ENCODE measurements around the gene MBD6. TPM values are rescaled to one million over a fixed set of nuclear protein-coding genes. Genes with fewer than 3 reads are reported as not detected.

The MBD6 gene
- total RNA-seq, 4 donors from 2014 or later = 14.8 to 41.4 (median 16.8) TPM

DNA sequence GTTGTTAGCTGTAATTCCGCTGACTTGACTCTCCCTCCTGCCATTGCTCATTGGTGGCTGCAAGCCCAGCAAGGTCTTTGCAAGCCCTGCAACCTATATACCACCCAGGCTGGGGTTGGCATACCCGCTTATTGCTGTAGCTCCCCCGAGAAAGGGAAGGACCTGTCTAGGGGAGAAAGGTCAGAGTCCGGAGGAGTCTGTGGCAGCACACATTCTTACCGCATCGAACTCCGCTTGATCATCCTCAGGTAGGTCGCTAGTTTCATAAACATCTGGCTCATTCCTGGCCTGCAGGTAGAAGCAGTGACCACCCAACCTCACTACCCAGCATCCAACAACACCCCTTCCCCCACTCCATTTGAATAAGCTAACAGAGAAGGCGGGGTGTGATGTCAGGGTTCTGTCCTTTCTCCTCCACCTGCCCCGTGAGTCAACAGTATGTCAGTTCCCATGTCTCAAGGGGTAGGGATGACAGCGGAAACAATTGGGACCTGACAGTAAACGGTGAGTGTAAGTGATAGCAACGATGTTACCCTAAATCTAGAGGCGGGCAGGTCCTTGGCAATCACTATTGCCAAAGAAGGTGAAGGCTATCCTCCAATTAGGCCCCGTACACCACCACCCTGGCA, 23.3 kb downstream of the MBD6 start:
- TF ChIP-seq, protein P1, sequence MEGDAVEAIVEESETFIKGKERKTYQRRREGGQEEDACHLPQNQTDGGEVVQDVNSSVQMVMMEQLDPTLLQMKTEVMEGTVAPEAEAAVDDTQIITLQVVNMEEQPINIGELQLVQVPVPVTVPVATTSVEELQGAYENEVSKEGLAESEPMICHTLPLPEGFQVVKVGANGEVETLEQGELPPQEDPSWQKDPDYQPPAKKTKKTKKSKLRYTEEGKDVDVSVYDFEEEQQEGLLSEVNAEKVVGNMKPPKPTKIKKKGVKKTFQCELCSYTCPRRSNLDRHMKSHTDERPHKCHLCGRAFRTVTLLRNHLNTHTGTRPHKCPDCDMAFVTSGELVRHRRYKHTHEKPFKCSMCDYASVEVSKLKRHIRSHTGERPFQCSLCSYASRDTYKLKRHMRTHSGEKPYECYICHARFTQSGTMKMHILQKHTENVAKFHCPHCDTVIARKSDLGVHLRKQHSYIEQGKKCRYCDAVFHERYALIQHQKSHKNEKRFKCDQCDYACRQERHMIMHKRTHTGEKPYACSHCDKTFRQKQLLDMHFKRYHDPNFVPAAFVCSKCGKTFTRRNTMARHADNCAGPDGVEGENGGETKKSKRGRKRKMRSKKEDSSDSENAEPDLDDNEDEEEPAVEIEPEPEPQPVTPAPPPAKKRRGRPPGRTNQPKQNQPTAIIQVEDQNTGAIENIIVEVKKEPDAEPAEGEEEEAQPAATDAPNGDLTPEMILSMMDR (IDR thresholded peaks at IDR 0.05; ENCODE audit: low read depth) = no peak

DNA sequence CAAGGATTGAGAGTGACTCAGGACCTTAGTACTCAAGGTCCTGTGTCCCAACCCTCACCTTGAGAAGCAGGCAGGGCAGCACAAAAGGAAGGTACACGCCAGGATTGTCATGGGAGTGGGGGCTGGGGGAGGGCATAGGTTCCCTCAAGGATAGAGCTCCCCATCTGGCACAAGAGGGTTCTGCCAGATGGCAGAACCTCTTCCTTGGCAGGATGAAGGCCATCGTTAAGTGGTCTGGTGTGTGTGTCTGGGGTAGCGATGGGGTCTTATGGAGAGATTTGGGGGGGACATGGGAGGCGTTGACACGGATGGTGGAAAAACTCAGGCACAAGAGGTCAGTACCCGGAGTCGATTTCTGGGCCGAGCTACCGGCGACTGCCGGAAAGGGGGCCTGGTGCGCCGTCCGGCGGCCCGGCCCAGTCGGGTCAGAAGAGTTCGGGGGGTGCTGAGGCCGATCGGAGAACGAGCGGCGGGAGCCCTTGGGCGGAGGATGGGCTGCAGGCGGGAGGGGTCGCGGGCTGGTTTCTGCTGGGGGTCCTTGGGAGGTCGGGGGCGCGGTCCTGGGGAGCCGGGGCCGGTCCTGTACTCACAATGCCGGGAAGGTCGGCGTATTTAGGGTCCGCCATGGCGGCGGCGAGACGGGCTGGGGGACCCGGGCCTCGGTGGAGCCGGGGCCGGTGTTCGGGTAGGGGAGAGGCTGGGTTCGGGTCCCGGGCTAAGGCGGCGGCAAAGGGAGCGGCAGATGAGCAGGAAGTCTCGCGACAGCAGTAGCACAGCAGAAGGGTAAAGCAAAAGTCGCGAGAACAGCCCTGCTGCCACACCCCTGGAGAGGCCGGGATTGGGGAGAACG, 24.0 kb downstream of the MBD6 start, which contains the start of gene DCTN2:
TSS of gene DCTN2 (minus strand) at position 755 of the 850 bp plus-strand sequence. CDS start at position 626, 129 bp downstream.
- TF ChIP-seq, protein P1 (IDR thresholded peaks at IDR 0.05; ENCODE audit: low read depth) = no peak

DNA sequence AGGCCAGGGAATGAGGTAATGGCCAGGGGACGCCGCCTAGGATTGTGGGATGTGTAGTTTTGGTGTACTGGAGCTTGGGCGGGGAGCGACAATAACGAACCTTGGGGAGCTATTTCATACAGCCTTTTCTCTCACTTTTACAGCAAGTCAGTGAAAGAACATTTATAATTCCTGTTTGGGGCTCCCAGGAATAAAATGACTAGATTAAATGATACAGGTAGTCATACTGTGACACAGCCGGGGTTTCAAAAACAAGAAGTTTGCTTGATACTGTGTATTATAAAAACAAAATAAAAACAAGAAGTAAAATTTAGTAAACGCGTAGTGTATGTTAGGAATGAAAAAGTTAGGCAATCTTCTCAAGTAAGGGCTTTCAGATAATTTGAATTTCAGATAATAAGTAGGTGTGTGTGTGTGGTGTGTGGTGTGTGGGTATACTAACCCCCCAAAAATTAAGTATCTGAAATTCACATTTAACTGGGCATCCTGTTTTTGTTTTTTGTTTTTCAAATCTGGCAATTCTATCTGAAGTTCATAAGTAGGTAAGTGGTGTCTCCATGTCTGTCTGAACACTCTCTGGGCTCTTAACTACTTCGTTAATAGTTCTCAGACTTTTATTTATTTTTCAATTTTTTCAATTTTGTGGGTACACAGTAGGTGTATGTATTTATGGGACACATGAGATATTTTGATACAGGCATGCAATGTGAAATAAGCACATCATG, 24.8 kb downstream of the MBD6 start:
- TF ChIP-seq, protein P1 (IDR thresholded peaks at IDR 0.05; ENCODE audit: low read depth) = no peak

DNA sequence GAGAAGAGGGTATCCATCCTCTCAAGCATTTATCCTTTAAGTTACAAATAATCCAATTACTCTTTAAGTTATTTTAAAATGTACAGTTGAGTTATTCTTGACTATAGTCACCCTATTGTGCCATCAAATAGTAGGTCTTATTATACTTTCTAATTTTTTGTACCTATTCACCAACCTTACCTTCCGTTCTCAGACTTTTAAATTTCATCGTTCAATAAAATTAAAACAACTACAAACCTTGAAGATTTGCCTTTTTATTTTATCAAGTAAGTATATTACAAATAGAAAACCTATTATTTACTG, 25.3 kb downstream of the MBD6 start:
- TF ChIP-seq, protein P1 (IDR thresholded peaks at IDR 0.05; ENCODE audit: low read depth) = no peak

DNA sequence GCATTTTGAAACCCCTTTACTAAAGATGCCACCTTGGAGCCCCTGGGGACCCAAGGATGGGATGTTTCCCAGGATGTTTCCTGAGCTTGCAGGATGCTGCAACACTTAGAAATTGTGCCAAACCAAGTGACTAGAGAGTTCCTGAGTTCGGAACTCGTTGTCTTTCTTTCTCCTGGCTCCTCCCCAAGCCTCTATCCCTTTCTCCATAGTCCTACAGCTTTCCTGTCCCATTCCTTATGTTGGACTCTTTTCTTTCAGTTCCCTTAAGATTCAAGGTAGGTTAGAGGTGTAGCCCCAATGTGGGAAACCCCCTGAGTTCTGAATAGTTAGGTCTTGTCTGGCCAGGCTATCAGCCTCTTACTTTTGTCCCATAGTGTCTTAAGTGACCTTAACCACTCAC, 25.9 kb downstream of the MBD6 start:
- TF ChIP-seq, protein P1 (IDR thresholded peaks at IDR 0.05; ENCODE audit: low read depth) = no peak

DNA sequence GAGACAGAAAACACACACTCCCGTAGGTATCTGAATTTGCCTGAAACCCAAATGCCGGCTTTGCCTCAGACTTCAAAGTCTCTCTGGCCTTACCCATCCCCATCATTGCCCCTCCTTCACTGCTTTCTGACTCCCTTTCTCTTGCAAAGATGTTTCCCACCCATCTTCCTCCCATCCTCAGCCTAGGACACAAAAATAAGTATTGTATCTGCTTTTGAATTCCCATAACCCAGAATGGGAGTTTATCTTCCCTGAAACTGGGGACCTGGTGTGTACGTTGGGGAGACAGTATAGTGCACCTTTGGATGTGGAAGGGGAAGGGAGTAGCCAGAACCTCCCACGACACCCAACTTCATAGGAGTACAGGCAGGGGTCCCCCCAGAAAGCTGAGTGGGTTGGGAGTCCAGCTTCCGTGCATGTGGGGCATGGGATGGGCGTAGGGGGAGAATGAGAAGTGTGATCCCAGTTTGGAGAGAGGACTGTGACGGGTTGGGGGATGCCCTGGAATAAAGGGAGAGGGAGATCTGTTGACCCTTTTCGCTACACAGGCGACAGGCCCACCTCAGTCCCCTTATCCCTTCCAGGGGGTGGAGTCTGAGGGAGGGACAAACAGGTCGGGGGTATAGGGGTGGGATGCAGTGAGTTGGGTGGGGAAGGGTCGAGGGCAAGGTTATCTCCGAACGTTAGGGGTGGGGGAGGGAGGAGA, 26.7 kb downstream of the MBD6 start:
- TF ChIP-seq, protein P1 (IDR thresholded peaks at IDR 0.05; ENCODE audit: low read depth) = no peak
